HG03064 (cell line): ENCODE measurements around the gene RARRES2.
"Not testable (repeated sequence)": the region's sequence is repeated elsewhere in the genome, so short reads cannot be mapped to it uniquely, and the experiment has no call there.

Source experiments
- ATAC-seq: cut with Tn5 transposase; IDR thresholded peaks from one replicate; pipeline ENCODE4 v1.9.1; 2021; ENCODE audit warnings: low read depth; ENCODE audit not compliant: unreplicated experiment

Gene RARRES2

GRCh38 chr7:150323682-150324372 is 17.6 kb downstream of the RARRES2 start:
- ATAC-seq, result peak; percentile 24

DNA sequence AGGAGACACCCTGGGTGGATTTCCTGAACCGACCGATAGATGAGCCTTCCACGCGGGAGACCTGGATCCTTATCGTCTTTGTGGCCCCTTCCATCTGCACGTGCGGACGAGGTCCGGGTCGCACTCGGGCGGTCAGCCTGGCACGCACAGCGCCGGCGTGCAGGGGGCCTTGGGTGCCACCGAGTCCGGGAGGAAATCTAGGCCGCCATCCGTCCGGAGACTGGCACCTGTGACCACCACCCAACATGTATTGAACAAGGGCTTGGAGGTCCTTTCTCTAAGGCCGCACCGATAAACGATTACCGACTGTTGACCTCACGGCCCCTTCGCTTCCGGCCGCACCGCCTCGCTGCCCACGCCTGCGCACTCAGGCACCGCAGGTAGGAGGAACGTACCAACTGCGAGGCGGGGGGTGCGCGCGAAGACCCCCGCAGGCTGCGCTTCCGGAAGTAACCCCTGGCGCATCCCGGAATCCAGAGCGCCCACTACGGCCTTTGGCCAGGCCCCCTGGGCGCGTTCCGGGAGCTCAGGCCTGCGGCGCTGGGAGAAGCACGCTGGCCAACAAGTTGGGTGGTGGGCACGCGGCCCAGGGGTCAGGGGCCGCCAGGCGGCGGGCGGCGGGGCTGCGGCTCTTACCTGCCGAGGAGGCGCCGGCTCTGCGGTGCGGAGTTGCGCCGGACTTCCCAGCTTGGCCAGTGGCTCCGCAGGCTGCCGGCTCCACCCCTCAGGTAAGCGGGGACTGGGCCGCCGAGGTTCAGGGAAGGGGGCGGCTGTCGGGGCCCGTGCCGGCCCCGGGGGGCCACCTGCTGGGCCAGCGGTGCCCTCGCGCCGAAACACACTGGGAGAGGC is 18.4 kb downstream of the RARRES2 start, which contains the start of the genes ACTR3C and LRRC61:
Gene ACTR3C, minus strand, starts transcription at position 713 of the 849 bp plus-strand sequence. CDS start 28,249 bp downstream, outside the sequence.
Gene LRRC61, plus strand, starts transcription at position 523 of the 849 bp plus-strand sequence. CDS start 13,507 bp downstream, outside the sequence.
- ATAC-seq, result peak; percentile 55

GRCh38 chr7:150322114-150322832 is 19.2 kb downstream of the RARRES2 start:
- no peak for ATAC-seq

DNA sequence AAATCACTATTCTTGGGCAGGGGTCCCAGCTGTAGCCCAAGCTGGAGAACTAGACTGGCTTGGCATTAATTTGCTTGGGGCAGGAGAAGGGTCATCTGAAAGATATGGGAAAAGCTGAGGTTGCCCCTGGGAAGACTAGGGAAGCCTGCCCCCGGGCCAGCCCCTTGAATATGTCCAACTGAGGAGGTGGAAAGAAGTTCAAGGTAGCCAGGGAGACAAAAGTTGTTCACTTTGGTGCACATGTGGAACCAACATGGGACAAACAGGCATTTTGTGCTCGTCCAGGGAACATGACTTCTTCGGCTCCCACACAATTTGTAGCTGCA is 19.7 kb downstream of the RARRES2 start:
- no peak for ATAC-seq

- ATAC-seq, result no peak
Measured at GRCh38 chr7:150317748-150318444, 23.5 kb downstream of the RARRES2 start.

DNA sequence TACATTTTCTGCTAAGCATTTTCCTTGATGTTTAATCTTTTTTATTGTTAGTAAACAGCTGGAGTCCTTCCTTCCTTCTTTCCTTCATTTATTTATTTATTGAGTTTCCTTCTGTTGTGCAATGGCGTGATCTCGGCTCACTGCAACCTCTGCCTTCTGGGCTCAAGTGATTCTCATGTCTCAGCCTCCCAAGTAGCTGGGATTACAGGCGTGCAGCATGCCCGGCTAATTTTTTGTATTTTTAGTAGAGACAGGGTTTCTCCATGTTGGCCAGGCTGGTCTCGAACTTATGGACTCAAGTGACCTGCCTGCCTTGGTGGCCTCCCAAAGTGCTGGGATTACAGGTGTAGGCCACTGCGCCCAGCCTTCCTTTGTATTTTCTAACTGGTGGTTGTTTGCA is 24.4 kb downstream of the RARRES2 start:
- not testable (repeated sequence) for ATAC-seq

DNA sequence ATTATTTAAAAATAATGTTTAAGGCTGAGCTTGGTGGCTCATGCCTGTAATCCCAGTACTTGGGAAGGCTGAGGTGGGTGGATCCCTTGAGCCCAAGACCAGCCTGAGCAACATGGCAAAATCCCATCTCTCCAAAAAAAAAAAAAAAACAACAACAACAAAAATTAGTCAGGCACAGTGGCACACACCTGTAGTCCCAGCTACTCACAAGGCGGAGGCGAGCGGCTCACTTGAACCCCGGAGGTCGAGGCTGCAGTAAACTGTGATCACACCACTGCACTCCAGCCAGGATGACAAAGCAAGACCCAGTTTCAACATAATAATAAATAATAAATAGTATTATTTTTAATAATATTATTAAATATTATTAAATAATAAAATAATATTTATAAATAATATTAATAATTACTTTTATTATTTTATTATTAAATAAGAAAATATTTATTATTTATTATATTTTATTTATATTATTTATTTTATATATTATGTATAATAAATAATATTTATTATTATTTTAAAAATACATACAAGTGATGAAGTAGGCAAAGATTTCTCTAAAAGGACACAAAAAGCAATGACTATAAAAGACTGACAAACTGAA is 26.7 kb downstream of the RARRES2 start:
- ATAC-seq, result no peak

DNA sequence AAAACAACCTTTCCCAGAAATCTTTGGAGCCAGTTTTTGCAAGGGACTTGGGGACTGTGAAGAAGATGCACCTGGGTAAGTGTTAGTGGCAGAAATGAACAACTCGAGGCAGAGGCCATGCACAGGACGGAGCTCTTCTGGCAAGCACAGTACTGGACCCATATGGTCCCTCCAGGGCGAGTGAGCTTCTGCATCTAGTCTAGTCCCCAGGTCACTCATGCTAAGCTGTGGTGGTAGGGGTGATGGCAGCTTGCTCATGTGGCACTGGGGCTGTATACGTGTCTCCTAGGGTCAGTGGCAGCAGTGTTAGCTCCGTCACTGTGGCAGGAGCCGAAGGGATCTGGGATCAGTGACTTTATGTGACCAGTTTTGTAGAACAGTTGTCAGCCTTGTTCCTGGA is 27.6 kb downstream of the RARRES2 start:
- ATAC-seq, result no peak

DNA sequence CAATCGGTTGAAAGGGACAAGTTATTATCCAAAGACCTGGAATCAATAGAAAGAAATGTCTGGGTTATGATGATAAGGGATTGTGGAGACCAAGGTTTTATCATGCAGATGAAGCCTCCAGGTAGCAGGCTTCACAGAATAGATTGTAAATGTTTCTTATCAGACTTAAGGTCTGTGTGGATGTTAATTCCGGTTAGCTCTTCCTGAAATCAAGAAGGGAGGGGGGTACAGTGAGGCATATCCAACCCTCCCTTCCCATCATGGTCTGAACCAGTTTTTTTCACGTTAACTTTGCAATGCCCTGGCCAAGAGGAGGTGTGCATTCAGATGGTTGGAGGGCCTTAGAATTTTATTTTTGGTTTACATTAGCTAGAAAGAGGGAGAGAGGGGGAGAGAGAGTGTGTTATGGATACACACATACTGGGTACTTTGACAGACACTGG is 28.0 kb downstream of the RARRES2 start:
- no peak for ATAC-seq

GRCh38 chr7:150312649-150313366 is 28.6 kb downstream of the RARRES2 start:
- not testable (repeated sequence) for ATAC-seq

GRCh38 chr7:150311711-150312110 is 29.7 kb downstream of the RARRES2 start:
- ATAC-seq, result no peak

- ATAC-seq, result no peak
Measured at GRCh38 chr7:150311146-150311545, 30.3 kb downstream of the RARRES2 start.

- ATAC-seq, result no peak
Measured at GRCh38 chr7:150308575-150308974, 32.9 kb downstream of the RARRES2 start.

GRCh38 chr7:150307904-150308303 is 33.5 kb downstream of the RARRES2 start:
- no peak for ATAC-seq

DNA sequence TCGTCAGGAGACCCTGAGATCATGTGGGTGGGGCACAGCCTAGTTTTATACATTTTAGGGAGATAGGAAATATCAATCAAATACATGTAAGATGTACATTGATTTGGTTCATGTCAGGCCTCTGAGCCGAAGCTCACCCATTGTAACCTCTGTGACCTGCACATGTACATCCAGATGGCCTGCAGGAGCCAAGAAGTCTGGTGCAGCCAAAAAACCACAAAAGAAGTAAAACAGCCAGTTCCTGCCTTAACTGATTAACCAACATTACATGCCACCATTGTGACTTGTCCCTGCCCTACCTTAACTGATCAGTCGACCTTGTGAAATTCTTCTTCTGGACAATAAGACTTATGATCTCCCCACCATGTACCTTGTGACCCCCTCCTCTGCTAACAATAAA is 34.3 kb downstream of the RARRES2 start:
- no peak for ATAC-seq

DNA sequence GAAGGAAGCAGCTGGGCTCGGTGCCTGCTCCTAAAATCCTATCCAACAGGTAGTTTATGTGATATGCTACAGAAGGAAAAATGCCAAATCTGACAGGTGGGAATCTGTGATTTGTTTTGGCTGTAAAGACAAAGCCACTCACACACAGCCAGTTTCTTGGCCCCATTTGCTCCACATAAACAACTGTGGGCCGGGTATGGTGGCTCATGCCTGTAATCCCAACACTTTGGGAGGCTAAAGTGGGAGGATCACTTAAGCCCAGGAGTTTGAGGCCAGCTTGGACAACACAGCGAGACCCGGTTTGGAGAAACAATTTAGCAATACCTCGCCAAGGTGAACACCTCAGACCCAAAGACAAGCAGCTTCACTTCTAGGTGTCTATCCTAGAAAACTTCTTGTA is 35.1 kb downstream of the RARRES2 start:
- ATAC-seq, result not testable (repeated sequence)

- ATAC-seq, result not testable (repeated sequence)
Measured at GRCh38 chr7:150305903-150306284, 35.5 kb downstream of the RARRES2 start.

- not testable (repeated sequence) for ATAC-seq
Measured at GRCh38 chr7:150305259-150305902, 36.0 kb downstream of the RARRES2 start.
